Activated CD4-positive, alpha-beta memory T cell treated with anti-CD3 and anti-CD28 coated beads for 36 hours (primary cell): ENCODE results near the gene HSPG2. TPM values are rescaled to one million over a fixed set of nuclear protein-coding genes. Genes with fewer than 3 reads are reported as not detected.

Experiments used
- CTCF ChIA-PET: fragments of 350-600 bp; sonication (Branson Sonifier 250); formaldehyde crosslinking; loops from one replicate; lab custom pipeline; 2021; ENCODE audit warnings: antibody characterized with exemption, inconsistent platforms; lab: Charles Lee
- POLR2A ChIA-PET: fragments of 350-600 bp; sonication (Branson Sonifier 250); formaldehyde crosslinking; loops from one replicate; lab custom pipeline; 2021; ENCODE audit warnings: antibody characterized with exemption; lab: Charles Lee
- DNase-seq: peaks from one replicate; pipeline ENCODE4 v3.0.0-alpha.2; 2020
- H3K27ac Mint-ChIP-seq: one replicate; pipeline ENCODE4 v1.8.0; 2021; ENCODE audit warnings: mixed read lengths
- H3K27me3 Mint-ChIP-seq: one replicate; pipeline ENCODE4 v1.8.0; 2021; ENCODE audit warnings: mixed read lengths
- H3K36me3 Mint-ChIP-seq: one replicate; pipeline ENCODE4 v1.8.0; 2021; ENCODE audit warnings: mixed read lengths
- H3K4me1 Mint-ChIP-seq: one replicate; pipeline ENCODE4 v1.8.0; 2021; ENCODE audit warnings: low read depth, mixed read lengths
- H3K4me3 Mint-ChIP-seq: one replicate; pipeline ENCODE4 v1.8.0; 2021; ENCODE audit warnings: mild to moderate bottlenecking, mixed read lengths
- H3K9me3 Mint-ChIP-seq: one replicate; pipeline ENCODE4 v1.8.0; 2021; ENCODE audit warnings: mixed read lengths
- intact Hi-C: fragments of 100-400 bp; cut with micrococcal nuclease; formaldehyde crosslinking; loops from one replicate; pipeline ENCODE4 v1.15.1; 2023
- total RNA-seq, 2 experiments: library from RNA; stranded (reverse); gene quantifications; one replicate each; pipeline ENCODE4 v1.2.3, GENCODE V29; 2021

Gene HSPG2
- total RNA-seq, 2 experiments from 2014 or later: 2.8 to 3.7 TPM

GRCh38 chr1:21865943-21866706 is 71.0 kb downstream of the HSPG2 start:
- no peaks in the 10 kb centered on the region for H3K9me3 Mint-ChIP-seq
- H3K27ac Mint-ChIP-seq: no peak overlapping the region
- ChIA-PET CTCF (no interaction called here), POLR2A (no interaction called here)
- DNase-seq: no peak
- no peaks in the 10 kb centered on the region for H3K4me1 Mint-ChIP-seq
- H3K27me3 Mint-ChIP-seq: no peaks in the 10 kb centered on the region
- H3K4me3 Mint-ChIP-seq: no peak overlapping the region
- intact Hi-C loops: no loop called here
- H3K36me3 Mint-ChIP-seq: no peaks in the 10 kb centered on the region

GRCh38 chr1:21865609-21865942 is 71.5 kb downstream of the HSPG2 start:
- H3K27me3 Mint-ChIP-seq: no peaks in the 10 kb centered on the region
- DNase-seq: no peak
- no peaks in the 10 kb centered on the region for H3K9me3 Mint-ChIP-seq
- ChIA-PET CTCF (no interaction called here), POLR2A (no interaction called here)
- intact Hi-C loops: no loop called here
- no peaks in the 10 kb centered on the region for H3K4me1 Mint-ChIP-seq
- H3K4me3 Mint-ChIP-seq: no peak overlapping the region
- no peak overlapping the region for H3K27ac Mint-ChIP-seq
- H3K36me3 Mint-ChIP-seq: no peaks in the 10 kb centered on the region

GRCh38 chr1:21864730-21865129 is 72.4 kb downstream of the HSPG2 start:
- no peak overlapping the region for H3K4me3 Mint-ChIP-seq
- H3K27ac Mint-ChIP-seq: no peak overlapping the region
- no peaks in the 10 kb centered on the region for H3K27me3 Mint-ChIP-seq
- DNase-seq: no peak
- H3K9me3 Mint-ChIP-seq: no peaks in the 10 kb centered on the region
- no peaks in the 10 kb centered on the region for H3K36me3 Mint-ChIP-seq
- intact Hi-C loops: no loop called here
- H3K4me1 Mint-ChIP-seq: no peaks in the 10 kb centered on the region
- ChIA-PET CTCF (no interaction called here), POLR2A (no interaction called here)

DNA sequence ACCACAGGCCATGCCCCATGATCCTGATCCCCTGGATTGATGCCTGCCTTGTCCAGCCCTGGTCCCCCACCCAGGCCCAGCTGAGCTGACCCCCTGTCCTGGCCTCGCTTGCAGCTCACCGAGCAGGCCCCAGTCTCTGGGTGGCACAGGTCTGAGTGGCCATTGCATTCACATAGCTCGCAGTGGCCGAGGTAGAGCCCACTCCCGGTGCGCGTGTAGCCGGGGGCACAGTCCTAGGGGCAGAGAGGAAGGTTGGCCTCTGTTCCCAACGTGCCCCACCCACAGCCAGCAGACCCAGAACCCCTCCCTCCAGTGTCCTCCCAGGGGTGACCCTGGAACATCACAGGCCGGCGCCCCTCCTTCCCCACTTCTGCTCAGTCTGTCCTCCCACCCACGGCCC is 73.1 kb downstream of the HSPG2 start:
- Mint-ChIP-seq H3K9me3 (no peaks in the 10 kb centered on the region), H3K4me1 (no peaks in the 10 kb centered on the region), H3K36me3 (no peaks in the 10 kb centered on the region), H3K27ac (no peak overlapping the region), H3K27me3 (no peaks in the 10 kb centered on the region), H3K4me3 (no peak overlapping the region)
- ChIA-PET CTCF (no interaction called here), POLR2A (no interaction called here)
- no peak for DNase-seq
- intact Hi-C loops: no loop called here

GRCh38 chr1:21861602-21862429 is 75.3 kb downstream of the HSPG2 start:
- H3K27ac Mint-ChIP-seq: no peak overlapping the region
- H3K27me3 Mint-ChIP-seq: no peaks in the 10 kb centered on the region
- no peaks in the 10 kb centered on the region for H3K9me3 Mint-ChIP-seq
- no peaks in the 10 kb centered on the region for H3K4me1 Mint-ChIP-seq
- no peak overlapping the region for H3K4me3 Mint-ChIP-seq
- no peaks in the 10 kb centered on the region for H3K36me3 Mint-ChIP-seq
- POLR2A ChIA-PET: no interaction called here
- intact Hi-C loops: no loop called here
- DNase-seq: no peak
- CTCF ChIA-PET: no interaction called here

DNA sequence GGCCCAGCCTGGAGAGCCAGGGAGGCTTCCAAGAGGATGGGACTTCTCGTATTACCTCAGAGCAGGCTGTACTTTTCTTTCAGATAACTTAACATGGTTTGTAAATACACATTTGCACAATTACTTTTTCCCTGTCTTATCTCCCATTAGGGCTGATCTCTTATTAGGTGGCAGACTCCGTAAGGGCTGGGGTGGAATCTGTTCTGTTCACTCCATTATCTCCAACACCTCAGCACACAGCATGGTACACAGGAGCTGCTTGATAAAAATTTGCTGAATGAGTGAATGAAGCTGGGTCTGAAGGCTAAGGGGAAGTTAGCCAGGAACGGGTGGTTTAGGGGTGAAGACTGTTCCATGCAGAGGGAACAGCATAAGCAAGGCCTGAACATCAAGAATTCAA is 76.1 kb downstream of the HSPG2 start:
- Mint-ChIP-seq H3K4me3 (no peak overlapping the region), H3K9me3 (no peaks in the 10 kb centered on the region), H3K27me3 (no peaks in the 10 kb centered on the region), H3K4me1 (no peaks in the 10 kb centered on the region), H3K27ac (no peak overlapping the region), H3K36me3 (no peaks in the 10 kb centered on the region)
- CTCF ChIA-PET: no interaction called here
- DNase-seq: no peak
- POLR2A ChIA-PET: no interaction called here
- intact Hi-C loops: no loop called here

DNA sequence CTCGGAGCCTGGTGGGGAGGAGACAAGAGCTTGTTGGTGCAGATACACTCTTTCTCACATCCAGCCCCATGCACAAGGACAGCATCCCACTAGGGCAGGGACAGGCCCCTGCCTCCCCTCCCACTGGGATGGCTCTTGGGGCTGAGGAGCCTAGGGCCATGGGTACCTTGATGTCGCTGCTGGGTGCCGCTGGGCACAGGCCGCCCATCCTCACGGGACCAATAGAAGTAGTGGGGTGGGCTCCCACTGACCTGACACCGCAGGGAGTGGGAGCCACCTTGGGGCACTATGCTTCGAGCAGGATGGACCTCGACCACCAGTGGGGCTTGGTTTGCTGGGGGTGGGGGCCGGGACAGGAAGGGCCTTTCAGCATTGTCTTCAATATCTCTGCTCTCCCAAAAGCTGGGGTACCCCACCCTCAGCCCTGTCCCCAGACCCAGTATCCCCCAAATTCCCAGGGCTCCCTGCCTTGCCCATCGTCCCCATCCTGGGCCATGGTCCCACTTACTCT is 77.4 kb downstream of the HSPG2 start:
- intact Hi-C loops: no loop called here
- H3K27me3 Mint-ChIP-seq: no peaks in the 10 kb centered on the region
- CTCF ChIA-PET: no interaction called here
- H3K36me3 Mint-ChIP-seq: no peaks in the 10 kb centered on the region
- H3K4me3 Mint-ChIP-seq: no peak overlapping the region
- POLR2A ChIA-PET: no interaction called here
- no peaks in the 10 kb centered on the region for H3K4me1 Mint-ChIP-seq
- no peaks in the 10 kb centered on the region for H3K9me3 Mint-ChIP-seq
- DNase-seq: no peak
- no peak overlapping the region for H3K27ac Mint-ChIP-seq

DNA sequence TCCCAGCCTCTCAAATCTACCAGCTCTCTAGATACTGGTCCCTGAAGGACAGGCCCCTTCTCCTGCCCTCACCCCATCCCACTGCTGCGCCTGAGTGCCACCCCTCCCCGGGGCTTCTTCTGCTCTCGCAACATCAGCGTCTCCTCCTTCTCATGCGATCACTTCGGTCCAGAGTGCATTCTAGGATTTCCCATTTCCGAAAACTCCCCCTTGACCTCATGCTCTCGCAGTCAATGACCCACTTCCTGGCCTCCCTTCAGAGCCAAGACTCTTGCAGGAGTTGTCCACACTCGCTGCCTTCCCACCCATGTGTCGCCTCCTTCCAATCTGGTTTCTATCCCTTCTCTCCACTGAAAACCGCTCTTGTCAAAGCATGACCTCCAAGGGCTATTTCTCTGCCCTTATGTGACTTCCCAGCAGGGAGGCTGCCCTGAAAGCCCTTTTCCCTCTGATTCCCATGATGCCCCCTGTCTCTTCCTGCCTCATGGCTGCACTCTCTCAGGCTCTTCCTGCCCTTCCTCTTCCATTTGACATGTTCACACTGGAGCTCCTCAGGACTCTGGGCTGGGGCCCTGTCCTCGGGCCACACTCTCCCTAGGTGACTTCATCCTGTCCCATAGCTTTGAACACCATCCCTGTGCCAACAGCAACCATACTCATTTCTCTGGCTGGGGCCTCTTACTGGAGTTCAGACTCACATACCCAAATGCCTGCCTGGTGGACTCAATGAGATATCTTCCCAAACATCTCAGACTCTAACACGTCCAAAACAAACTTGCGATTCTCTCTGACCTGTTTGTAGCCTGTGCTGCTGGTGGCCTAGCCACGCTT is 79.1 kb downstream of the HSPG2 start:
- Mint-ChIP-seq H3K27ac (no peak overlapping the region), H3K27me3 (no peaks in the 10 kb centered on the region), H3K4me1 (no peaks in the 10 kb centered on the region), H3K9me3 (no peaks in the 10 kb centered on the region), H3K4me3 (no peak overlapping the region), H3K36me3 (no peaks in the 10 kb centered on the region)
- ChIA-PET CTCF (no interaction called here), POLR2A (no interaction called here)
- intact Hi-C loops: no loop called here
- DNase-seq: no peak

DNA sequence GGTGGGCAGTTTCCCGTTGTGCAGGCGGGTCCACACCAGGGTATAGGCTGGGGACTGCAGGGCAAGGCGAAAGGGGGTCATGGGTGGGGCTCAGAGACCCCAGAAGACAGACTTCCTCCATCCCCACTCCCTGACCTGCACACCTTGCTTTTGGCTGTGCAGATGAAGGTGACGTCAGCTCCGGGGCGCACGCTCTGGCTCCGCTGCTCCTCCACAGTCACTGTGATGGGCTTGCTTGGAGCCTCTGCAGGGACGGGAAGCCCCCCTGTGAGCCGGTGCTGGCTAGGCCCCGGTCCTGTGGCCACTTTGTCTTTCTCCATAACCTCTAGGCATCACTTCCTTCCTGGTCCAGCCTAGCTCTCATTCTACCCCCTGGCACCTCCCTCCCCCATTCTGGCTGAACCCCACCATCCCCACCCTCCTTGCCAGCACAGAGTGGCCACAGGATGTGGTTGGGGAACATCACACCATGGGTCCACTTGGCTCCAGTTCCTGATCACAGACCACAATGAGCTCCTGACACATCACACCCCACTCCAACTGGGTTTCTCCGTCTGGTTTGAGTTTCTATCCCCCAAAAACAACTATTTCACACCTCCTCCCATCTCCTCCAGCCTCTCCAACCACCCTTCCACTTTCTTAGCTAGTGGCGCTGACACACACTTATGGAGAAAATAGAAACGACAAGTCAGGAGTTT is 79.8 kb downstream of the HSPG2 start:
- H3K9me3 Mint-ChIP-seq: no peaks in the 10 kb centered on the region
- DNase-seq: no peak
- H3K27ac Mint-ChIP-seq: no peak overlapping the region
- intact Hi-C loops: no loop called here
- no peaks in the 10 kb centered on the region for H3K36me3 Mint-ChIP-seq
- CTCF ChIA-PET: no interaction called here
- POLR2A ChIA-PET: no interaction called here
- no peak overlapping the region for H3K4me3 Mint-ChIP-seq
- H3K4me1 Mint-ChIP-seq: no peaks in the 10 kb centered on the region
- no peaks in the 10 kb centered on the region for H3K27me3 Mint-ChIP-seq

GRCh38 chr1:21855257-21856096 is 81.6 kb downstream of the HSPG2 start:
- no peak overlapping the region for H3K27ac Mint-ChIP-seq
- no peaks in the 10 kb centered on the region for H3K4me1 Mint-ChIP-seq
- H3K4me3 Mint-ChIP-seq: no peak overlapping the region
- no peaks in the 10 kb centered on the region for H3K9me3 Mint-ChIP-seq
- DNase-seq: no peak
- intact Hi-C loops: no loop called here
- CTCF ChIA-PET: no interaction called here
- H3K27me3 Mint-ChIP-seq: no peaks in the 10 kb centered on the region
- POLR2A ChIA-PET: no interaction called here
- H3K36me3 Mint-ChIP-seq: no peaks in the 10 kb centered on the region

- Mint-ChIP-seq H3K9me3 (no peaks in the 10 kb centered on the region), H3K36me3 (no peaks in the 10 kb centered on the region), H3K4me3 (no peak overlapping the region), H3K4me1 (no peaks in the 10 kb centered on the region), H3K27me3 (no peaks in the 10 kb centered on the region), H3K27ac (no peak overlapping the region)
- no peak for DNase-seq
- CTCF ChIA-PET: no interaction called here
- POLR2A ChIA-PET: no interaction called here
- intact Hi-C loops: no loop called here
These were observed 82.4 kb downstream of the HSPG2 start for GRCh38 chr1:21854751-21855131.
